K562 (cell line): ENCODE data around the gene F2RL1. TPM values are rescaled to one million over a fixed set of nuclear protein-coding genes. Genes with fewer than 3 reads are reported as not detected.
A peak's percentile ranks its signal among the peaks of the same experiment; 100 is the strongest.

Experiments
- DACH1 ChIP-seq: fragments of 450-650 bp; IDR thresholded peaks from 2 replicates; pipeline ENCODE4 v1.6.1; 2018; ENCODE audit not compliant: partially characterized antibody
- EP300 ChIP-seq: IDR thresholded peaks from 2 replicates; pipeline ENCODE4 v1.6.1; 2012; ENCODE audit warnings: low read length, improper control_type of control experiment
- FOXP1 ChIP-seq: sonication (generic); formaldehyde crosslinking; IDR thresholded peaks from 2 replicates; pipeline ENCODE4 v1.8.0; 2022; ENCODE audit warnings: mild to moderate bottlenecking, missing genetic modification reagents
- HDAC8 ChIP-seq: fragments of 450-650 bp; IDR thresholded peaks from 2 replicates; pipeline ENCODE4 v1.6.1; 2016; ENCODE audit warnings: mild to moderate bottlenecking, missing genetic modification characterization, moderate library complexity, missing compliant biosample characterization
- JUN ChIP-seq, 2 experiments: sonication (generic) in 1 of 2; formaldehyde crosslinking in 1 of 2; IDR thresholded peaks; 2 replicates each; pipeline versions ENCODE4 v1.6.1 to v1.8.0; 2012 to 2022; ENCODE audit warnings: borderline replicate concordance in 2 of 2, mild to moderate bottlenecking in 2 of 2, improper control_type of control experiment in 1 of 2, low read depth in 1 of 2, low read length in 1 of 2, missing genetic modification reagents in 1 of 2
- JUNB ChIP-seq: fragments of 450-650 bp; formaldehyde crosslinking; conservative IDR thresholded peaks from 2 replicates; pipeline ENCODE4 v1.4.0; 2020; ENCODE audit warnings: mild to moderate bottlenecking
- NR4A1 ChIP-seq, 2 experiments: fragments of 250-450 bp in 1 of 2; fragments of 450-650 bp in 1 of 2; sonication (Bioruptor Pico) in 1 of 2; IDR thresholded peaks; 2 replicates each; pipeline versions ENCODE4 v1.4.0 to v1.6.1; 2016 to 2020; ENCODE audit warnings: mild to moderate bottlenecking in 2 of 2, missing compliant biosample characterization in 1 of 2, missing genetic modification characterization in 1 of 2, moderate library complexity in 1 of 2
- PURB ChIP-seq: sonication (generic); formaldehyde crosslinking; IDR thresholded peaks from 2 replicates; pipeline ENCODE4 v1.9.0; 2021; ENCODE audit warnings: low read depth, mild to moderate bottlenecking, missing genetic modification reagents
- RNF2 ChIP-seq: sonication (generic); IDR thresholded peaks from 2 replicates; pipeline ENCODE4 v1.6.1; 2016
- SIN3A ChIP-seq, 2 experiments: fragments of 150-350 bp in 1 of 2; IDR thresholded peaks; 2 replicates each; pipeline ENCODE4 v1.6.1; 2011 to 2016; ENCODE audit warnings: borderline replicate concordance in 2 of 2, low read depth in 2 of 2, low read length in 2 of 2, mild to moderate bottlenecking in 2 of 2, moderate library complexity in 2 of 2; ENCODE audit not compliant: control insufficient read depth in 1 of 2
- SMAD1 ChIP-seq: fragments of 150-350 bp; IDR thresholded peaks from 2 replicates; pipeline ENCODE4 v1.6.1; 2014; ENCODE audit warnings: low read length, low read depth; ENCODE audit not compliant: partially characterized antibody
- SMAD2 ChIP-seq: fragments of 150-350 bp; IDR thresholded peaks from 2 replicates; pipeline ENCODE4 v1.6.1; 2014; ENCODE audit warnings: low read depth, mild to moderate bottlenecking, low read length
- SMARCB1 ChIP-seq: IDR thresholded peaks from 2 replicates; pipeline ENCODE4 v1.6.1; 2011; ENCODE audit warnings: improper control_type of control experiment, low read depth; ENCODE audit not compliant: insufficient read length
- SRSF7 ChIP-seq: fragments of 200-400 bp; formaldehyde crosslinking; optimal IDR thresholded peaks from 2 replicates; pipeline ENCODE3; 2017; ENCODE audit warnings: mild to moderate bottlenecking, low read depth, low read length
- UBTF ChIP-seq, 2 experiments: IDR thresholded peaks; 2 replicates each; pipeline ENCODE4 v1.6.1; 2012; ENCODE audit warnings: improper control_type of control experiment in 2 of 2, low read depth in 2 of 2, low read length in 2 of 2, borderline replicate concordance in 1 of 2
- ZBTB26 ChIP-seq: fragments of 450-650 bp; formaldehyde crosslinking; IDR thresholded peaks from 2 replicates; pipeline ENCODE4 v1.4.0; 2022; ENCODE audit warnings: missing genetic modification characterization
- ZNF316 ChIP-seq: fragments of 450-650 bp; IDR thresholded peaks from 2 replicates; pipeline ENCODE4 v1.6.1; 2016
- ZNF830 ChIP-seq: fragments of 250-450 bp; sonication (Bioruptor Pico); IDR thresholded peaks from 2 replicates; pipeline ENCODE4 v1.5.0; 2021; ENCODE audit warnings: mild to moderate bottlenecking
- polyA plus RNA-seq, 8 experiments: library from polyadenylated mRNA; depleted of rRNA in 4 of 8; stranded (reverse) in 5 of 8; unstranded in 3 of 8; fragments of >200 nt; fragmentation: Nextera tagmentation in 2 of 8; fragmentation: Illumina TruSeq in 1 of 8; extraction: Ambion mirVana in 2 of 8; extraction: Trizol in 1 of 8; gene quantifications; 2 replicates each; pipeline versions ENCODE4 v1.2.1 to v1.2.3, GENCODE V29; 2011 to 2014; ENCODE audit warnings: inconsistent platforms in 1 of 8, missing spikeins in 1 of 8
- total RNA-seq, 7 experiments: library from RNA; depleted of rRNA in 6 of 7; stranded (reverse); fragments of >200 nt in 6 of 7; fragmentation: Illumina TruSeq in 2 of 7; extraction: Trizol in 2 of 7; gene quantifications; 2 replicates each; pipeline versions ENCODE4 v1.2.1 to v1.2.3, GENCODE V29; 2011 to 2021; ENCODE audit warnings: low replicate concordance in 1 of 7
- TF ChIP-seq, protein P1 (sequence below): fragments of 250-450 bp; sonication (Bioruptor Pico); IDR thresholded peaks from 2 replicates; pipeline ENCODE4 v1.6.1; 2021; ENCODE audit warnings: mild to moderate bottlenecking
- TF ChIP-seq, protein P2 (sequence below): fragments of 450-650 bp; IDR thresholded peaks from 2 replicates; pipeline ENCODE4 v1.6.1; 2014; ENCODE audit warnings: low read depth, mild to moderate bottlenecking, moderate library complexity, borderline replicate concordance

Gene F2RL1
- total and polyA plus RNA-seq, 9 of the 15 experiments (the other 6 are each of a cell fraction or from before 2014, with no cell fraction given): 0.03 to 0.50 (median 0.27) TPM; not detected in 6

DNA sequence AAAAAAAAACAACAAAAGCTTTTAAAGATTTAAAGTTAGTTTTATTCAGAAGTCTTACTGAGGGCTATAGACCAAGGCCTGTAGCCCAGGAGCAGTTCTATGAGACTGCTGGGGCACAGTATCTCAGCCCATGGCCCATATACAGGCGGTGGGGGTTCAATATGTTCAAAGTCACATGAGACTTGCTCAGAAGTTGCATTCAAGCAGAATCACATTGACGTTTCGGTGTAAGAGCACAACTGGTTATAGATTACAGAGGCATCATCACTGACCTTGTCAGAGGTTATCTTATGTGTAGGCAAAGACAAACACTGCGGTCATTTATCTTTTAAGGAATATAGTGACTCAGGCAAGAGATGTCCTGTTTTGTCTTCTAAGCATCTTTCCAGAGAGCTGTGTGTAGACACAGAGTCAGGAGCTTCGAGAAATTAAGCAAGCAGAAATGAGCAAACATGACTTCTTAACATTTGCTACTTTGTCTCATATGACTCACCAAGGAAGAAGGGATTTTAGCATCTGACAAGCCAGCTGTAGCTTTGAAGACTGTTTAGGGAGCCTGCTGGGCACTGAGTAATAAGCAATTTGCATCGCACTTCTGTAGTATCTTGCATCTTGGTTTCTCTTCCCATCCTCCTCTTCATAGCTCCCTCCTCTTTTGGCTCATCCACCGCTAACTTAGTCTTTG lies 12.9 kb upstream of the F2RL1 start (continued):
- TF ChIP-seq SRSF7 (no peak), JUNB (CRISPR knock-in tag) (no peak), SIN3A (IDR thresholded peaks at IDR 0.05; ENCODE audit: borderline replicate concordance in 2 of 2, control insufficient read depth in 1 of 2, low read depth in 2 of 2, low read length in 2 of 2) (no peak), JUN (IDR thresholded peaks at IDR 0.05; ENCODE audit: borderline replicate concordance, low read depth, low read length) (peak; percentile 81; the same call in 1 of the 2 replicates), JUN (CRISPR knock-in tag; IDR thresholded peaks at IDR 0.05; ENCODE audit: borderline replicate concordance) (no peak), ZBTB26 (CRISPR knock-in tag) (no peak), SMARCB1 (no peak), EP300 (peak; percentile 65; the same call in 1 of the 2 replicates), UBTF (IDR thresholded peaks at IDR 0.05; ENCODE audit: borderline replicate concordance in 1 of 2, low read depth in 2 of 2, low read length in 2 of 2) (no peak), SMAD2 (no peak), ZNF316 (no peak), PURB (CRISPR knock-in tag) (no peak), NR4A1 (CRISPR knock-in tag; IDR thresholded peaks at IDR 0.05) (no peak), NR4A1 (tag; IDR thresholded peaks at IDR 0.05) (no peak), SMAD1 (no peak), DACH1 (peak; percentile 10), ZNF830 (CRISPR knock-in tag) (no peak), RNF2 (0 out of 2 replicates have a peak, but pooled peaks have one; percentile 17), HDAC8 (no peak), FOXP1 (CRISPR knock-in tag) (no peak)
- TF ChIP-seq, protein P1, sequence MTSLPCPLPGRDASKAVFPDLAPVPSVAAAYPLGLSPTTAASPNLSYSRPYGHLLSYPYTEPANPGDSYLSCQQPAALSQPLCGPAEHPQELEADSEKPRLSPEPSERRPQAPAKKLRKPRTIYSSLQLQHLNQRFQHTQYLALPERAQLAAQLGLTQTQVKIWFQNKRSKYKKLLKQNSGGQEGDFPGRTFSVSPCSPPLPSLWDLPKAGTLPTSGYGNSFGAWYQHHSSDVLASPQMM (CRISPR knock-in tag): no peak
- TF ChIP-seq, protein P2, sequence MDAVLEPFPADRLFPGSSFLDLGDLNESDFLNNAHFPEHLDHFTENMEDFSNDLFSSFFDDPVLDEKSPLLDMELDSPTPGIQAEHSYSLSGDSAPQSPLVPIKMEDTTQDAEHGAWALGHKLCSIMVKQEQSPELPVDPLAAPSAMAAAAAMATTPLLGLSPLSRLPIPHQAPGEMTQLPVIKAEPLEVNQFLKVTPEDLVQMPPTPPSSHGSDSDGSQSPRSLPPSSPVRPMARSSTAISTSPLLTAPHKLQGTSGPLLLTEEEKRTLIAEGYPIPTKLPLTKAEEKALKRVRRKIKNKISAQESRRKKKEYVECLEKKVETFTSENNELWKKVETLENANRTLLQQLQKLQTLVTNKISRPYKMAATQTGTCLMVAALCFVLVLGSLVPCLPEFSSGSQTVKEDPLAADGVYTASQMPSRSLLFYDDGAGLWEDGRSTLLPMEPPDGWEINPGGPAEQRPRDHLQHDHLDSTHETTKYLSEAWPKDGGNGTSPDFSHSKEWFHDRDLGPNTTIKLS: no peak
